ENCODE measurements around the gene RPS21.
A peak's percentile ranks its signal among the peaks of the same experiment; 100 is the strongest.

RPS21 gene

DNA sequence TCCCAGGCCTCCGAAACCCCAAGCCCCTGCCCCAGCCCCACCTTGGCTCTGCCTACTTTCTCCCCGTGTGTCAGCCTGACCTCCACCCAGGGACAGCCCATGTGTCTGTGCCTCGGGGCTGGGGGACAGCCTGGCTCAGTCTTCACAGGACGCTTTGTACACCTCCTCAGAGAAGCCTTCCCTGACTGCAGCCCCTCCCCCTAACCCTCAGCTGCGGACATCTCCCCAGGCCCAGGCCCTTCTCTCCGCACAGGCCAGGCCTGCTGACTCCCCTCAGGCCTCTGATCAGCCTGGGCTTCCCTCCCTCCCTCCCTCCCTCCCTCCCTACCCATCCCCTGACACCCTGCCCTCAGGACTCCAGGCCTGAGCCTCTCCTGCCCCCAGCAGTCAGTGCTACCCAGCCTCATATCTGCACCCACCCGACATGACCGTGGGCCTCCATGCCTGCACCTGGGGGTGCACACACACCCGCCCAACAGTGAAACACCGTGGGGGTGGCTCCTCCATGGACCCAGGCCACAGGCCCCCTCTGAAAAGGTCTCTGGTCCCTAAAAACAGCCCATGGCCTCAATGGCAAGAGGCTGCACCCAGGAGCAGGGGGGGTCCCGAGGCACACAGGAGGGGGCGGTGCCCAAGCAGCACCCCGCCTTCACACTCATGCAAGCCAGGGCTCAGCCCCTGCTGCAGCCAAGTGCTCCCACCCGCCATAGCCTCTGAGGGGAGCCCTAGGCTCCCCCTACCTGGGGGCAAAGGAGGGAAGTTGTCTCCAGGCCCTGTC is 32.7 kb upstream of the RPS21 start:
- no peak for DNase-seq

GRCh38 chr20:62354811-62355341 is 32.0 kb upstream of the RPS21 start:
- no peak for DNase-seq

DNA sequence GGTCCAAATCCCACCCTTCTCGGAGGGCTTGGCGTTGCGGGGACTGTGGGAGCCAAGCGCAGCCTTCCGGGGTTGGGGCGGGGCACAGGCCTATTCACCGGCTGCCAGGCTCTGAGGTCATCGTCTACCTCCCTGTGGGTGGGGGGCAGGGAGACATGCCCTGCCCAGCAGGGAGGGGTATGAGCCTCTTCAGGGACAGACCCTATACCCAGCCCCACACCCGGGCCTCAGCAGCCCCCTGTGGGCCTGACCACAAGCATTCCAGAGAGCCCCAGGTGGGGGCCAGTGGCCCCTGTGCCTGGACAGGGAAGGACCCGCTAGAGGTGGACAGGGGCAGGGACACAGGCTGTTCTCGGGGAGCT is 31.4 kb upstream of the RPS21 start:
- peak; percentile 85 for DNase-seq

GRCh38 chr20:62355878-62356588 is 30.9 kb upstream of the RPS21 start:
- peak; percentile 93 for DNase-seq

GRCh38 chr20:62356589-62357186 is 30.2 kb upstream of the RPS21 start:
- peak; percentile 48 for DNase-seq

DNA sequence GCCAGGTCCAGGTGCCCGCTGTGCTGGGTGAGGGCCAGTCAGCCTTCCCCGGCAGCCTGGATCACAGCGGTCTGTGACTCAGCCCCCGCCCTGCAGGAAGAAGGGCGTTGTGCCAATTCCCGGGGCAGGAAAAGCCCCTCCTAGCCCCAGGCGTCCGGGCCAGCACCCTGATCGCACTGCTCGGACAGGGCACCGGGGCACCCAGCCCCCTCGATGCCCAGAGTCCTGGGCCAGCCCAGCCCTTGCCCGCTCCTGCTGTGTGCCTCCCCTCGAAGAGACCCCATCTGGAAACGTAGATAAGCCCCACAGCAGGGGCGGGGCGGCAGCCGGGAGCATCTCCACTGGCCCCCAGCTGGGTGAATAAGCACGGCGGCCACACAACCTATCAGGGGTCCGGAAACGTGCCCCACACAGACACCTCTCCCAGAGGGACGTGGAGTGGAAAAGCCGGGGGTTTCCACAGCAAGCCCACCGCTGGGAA is 29.7 kb upstream of the RPS21 start:
- DNase-seq, result peak; percentile 49

DNA sequence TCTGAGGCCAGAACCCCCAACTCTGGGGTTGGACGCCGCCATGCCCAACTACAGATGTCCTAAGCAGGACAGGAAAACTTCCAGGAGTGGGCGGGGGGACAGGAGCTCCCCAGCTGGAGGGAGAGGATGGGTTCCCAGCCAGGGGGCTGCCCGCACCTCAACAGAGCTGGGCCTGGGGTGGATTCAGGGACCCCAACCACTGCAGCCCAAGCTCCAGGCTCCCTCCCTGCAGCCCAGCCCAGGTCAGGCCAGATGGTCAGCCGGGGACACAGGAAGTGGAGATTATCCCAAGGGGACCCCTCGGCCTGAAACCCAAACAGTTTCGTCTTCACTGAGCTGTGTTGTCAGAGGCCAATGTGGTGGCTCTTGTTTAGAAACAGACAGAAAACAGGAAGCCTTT is 29.2 kb upstream of the RPS21 start:
- DNase-seq, result no peak

DNA sequence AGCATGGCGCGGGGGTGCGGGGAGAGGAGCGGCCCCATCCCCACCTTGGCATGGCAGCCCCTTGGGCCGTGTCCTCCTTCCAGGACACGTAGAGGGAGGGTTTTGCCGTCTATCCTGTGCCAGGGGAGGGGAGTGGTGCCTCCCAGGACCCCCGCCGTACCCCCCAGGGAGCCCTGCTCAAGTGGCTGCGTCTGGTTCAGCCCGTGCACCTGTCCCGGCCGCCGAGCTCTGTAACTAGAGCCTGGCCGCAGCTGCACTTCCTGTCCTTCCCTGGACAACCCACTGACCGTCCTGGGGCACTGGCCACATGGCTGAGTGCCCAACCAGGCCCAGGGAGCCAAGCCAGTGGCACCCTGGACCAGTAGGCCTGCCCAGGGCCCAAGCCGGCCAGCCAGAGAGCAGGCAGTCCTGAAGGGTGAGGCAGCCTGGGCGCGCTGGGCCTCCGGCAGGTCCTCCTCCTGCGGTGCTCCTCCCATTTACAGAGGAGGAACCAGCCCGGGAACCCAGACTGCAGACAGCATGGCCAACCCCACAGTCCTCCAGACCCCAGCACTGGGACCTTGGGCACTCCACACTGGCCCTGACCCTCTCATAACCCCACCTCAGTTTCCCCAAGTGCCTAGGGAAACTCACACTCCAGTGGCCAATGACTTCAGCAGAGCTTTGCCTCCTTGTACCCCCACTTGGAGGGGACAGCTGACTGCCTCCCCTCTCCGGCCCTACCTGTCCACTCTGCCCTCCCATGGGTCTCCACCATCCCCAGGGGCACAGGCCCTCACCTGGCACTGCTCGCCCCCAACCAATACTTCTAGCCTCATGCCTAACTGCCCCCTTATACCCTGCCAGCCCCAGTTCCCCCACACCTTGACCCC is 28.5 kb upstream of the RPS21 start:
- DNase-seq, result peak; percentile 50

DNA sequence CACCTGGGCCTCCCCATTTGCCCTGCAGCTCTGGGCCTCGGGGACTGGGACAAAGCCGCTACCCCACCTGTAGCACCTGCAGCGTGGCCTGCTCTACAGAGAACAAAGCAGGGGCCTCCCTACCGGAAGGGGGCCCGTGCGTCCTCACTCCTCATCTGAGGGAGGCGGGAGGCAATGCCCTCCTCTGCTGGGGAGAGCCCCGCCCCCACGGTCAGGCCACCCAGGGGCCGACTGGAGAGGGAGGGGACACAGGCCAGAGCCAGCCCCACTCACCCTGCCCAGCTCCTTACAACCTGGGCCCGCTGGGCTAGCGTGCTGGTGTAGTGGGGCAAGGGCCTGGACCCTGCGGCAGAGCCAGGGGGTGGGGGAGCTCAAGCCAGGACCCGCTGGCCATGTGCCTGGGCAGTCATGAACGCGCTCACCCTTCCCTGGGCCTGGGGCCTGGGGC is 27.8 kb upstream of the RPS21 start:
- DNase-seq, result no peak

DNA sequence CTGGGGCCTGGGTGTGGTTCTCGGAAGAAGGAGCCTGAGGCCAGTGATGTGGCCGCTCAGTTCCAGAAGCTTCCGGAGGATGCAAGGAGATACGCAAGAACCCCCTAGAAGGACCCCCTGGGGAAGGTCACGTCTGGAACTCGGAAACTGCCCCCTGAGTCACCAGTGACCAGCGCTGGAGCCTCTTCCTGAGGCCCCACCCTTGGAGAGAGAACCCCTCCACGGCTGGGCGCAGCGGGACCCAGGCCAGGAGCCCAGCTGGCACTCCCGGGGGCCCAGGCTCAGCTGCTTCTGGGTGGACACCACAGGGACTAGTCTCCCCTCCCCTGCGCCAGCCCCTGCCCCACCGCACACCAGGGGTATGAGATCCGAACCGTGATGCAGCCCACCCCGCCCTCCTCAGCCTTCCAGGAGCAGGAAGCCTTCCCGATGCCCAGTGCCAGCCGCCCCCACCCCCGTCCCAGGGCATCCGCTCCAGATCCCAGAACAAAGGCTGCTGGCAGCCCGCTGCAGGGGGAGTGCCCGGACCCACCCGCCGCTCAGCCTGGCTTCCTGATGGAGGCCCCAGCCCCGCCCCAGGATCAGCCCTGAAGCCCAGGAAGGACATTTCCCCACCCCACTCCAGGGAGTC is 27.3 kb upstream of the RPS21 start:
- no peak for DNase-seq

DNA sequence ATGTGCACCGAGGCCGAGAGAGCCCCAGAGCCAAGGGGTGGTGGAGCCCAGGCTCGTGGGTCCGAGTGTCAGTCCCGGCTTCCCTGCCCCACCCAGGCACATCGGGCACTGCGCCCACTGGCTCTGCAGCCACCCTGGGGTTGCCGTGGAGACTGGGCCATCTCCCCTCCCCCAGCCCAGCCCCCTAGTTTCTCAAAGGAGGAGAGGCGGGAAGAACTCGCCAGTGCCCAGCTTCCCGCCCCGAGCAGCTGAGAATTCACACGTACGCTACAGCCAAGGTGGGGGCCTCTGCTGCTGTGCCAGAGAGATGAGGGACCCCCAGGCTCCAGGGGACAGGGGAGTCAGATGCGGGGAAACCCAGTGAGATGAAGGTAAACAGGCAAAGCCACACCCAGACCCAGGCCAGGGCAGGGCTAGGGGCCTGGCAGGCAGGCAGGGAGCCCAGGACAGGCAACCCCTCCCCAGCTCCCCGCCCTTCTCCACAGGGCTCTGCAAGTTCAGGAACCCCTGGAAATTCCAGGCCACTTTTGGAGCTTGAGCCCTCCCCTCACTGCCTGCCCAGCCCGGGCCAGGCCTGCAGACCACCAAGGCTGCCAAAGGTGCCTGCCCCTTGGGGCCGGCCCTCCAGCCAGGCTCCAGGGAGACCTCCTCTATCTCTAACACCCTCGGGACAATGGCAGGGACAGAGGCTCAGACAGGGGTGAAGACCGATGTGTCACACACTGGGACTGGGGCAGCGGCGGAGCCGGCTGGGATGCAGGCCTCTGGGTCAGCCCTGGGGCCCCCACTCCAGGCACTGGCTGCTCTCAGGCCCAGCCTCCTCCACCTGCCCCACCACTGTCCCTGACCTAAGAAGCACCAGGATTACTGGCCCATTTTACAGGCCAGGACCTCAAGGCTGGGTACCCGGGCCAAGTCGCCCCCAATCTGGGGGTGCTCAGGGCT is 25.8 kb upstream of the RPS21 start:
- DNase-seq, result no peak

GRCh38 chr20:62361799-62362589 is 24.9 kb upstream of the RPS21 start:
- DNase-seq, result no peak

GRCh38 chr20:62362590-62362940 is 24.3 kb upstream of the RPS21 start:
- no peak for DNase-seq

- no peak for DNase-seq
Measured at GRCh38 chr20:62362991-62363919, 23.6 kb upstream of the RPS21 start.

DNA sequence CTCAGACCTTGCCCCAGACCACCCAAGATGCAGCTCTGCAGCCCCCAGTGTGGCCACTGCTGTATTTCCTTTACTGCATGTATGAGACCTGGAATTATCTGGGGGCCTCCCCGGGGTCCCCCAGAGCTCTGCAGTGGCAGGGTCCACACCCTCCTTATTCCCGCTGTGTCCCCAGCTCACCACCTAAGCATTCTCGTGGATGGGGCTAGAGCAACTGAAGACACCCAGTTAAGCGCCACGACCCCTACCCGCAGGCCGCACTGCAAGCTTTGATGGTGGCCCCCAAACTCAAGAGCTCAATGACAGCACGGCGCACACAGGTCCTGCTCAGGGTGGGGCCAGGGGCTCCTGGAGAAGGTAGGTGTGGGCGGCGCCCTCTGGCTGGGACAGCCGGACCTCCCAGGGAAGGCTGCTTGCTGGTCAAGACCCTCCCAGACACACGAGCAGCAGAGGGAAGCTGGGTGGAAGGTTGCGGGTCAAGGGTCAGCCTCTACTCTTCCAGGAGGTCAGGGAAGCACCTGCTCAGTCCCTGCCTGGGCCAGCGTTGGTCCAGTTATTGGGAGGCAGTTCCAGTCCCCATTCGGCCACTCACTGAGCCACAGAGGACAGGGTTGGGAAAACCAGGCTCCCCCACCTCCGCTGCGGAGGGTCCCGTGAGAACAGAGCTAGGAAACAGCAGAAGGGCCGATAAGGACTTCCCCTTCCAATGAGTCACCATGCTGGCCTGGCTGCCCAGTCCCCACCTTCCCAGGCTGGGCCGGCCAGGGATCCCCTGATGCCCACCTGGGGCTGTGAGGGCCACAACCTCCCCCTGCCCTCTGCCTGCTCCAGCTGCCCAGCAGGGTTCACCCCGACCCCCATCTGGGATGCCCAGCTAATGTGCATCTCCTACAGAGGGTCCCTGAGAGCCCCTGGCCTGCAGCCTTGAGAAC is 22.7 kb upstream of the RPS21 start:
- DNase-seq, result no peak

DNA sequence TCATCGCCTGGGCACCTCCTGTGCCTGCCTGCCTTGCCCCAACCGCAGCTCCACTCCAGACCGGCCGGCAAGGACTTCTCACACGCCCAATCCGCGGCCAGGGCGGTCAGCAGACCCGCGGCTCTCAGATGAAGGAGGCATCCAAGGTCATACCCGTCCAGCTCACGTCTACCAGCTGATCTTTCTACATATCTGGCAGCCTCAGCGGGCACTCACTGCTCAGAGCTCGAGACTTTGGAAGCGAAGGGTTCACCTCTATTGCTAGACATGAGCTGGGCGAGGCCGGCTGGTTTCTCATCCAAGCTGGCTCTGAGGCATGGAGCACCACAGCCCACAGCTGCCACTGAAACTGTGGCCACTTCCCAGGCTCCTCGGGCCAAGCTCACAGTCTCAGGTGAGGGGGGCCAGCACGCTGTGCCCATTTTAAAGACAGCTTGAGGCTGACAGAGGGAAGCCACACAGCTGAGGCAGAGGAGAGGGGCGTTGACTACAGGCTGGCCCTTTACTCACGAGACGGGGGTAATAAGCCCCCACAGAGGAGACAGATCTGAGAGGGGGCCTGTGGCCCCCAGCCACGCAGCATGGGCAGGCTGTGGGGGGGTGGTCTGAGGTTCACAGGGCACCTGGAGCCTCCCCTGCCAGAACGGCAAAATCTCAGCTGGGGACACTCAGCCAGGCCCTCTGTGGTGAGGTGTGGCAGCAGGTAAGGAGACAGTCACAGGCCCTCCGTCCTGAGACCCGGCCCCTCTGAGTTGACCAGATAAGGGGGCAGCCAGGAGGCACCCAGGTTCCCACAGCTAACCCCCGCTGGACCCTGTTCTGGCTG is 21.8 kb upstream of the RPS21 start:
- no peak for DNase-seq

DNA sequence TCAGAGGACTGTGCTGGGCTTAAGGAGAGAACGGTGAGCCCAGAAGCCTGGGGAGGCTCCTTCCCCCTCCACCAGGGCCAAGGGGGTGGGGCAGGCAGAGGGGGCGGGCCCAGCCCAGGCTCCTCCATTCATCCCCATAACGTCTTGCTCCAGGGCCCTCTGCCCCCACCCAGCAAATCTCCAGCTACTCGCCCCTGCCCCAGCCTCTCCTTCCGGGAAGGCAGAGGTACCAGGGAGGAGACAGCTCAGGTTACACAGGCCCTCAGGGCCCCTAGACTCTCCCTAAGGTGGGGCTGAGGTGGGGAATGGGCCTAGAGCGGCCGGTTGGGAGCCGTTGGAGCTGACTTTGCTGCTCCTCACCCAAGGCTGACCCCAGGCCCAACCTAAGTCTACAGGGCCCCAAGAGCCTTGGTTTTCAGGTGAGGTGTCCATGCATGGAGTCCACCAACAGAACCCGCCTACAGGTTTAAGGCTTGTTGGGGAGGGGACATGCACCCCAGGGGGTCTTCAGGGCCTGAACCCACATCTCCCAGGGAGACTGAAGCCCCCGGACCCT is 21.0 kb upstream of the RPS21 start:
- DNase-seq, result peak; percentile 53
